Hepatocyte (in vitro differentiated cells): ENCODE results near the gene LDLRAP1. TPM values are rescaled to one million over a fixed set of nuclear protein-coding genes. Genes with fewer than 3 reads are reported as not detected.

ENCODE experiments used
- DNase-seq: peaks from one replicate; pipeline ENCODE4 v3.0.0-alpha.2; 2016; ENCODE audit warnings: low spot score
- H2AFZ ChIP-seq: fragments of 200-600 bp; sonication (generic); 2 replicates; pipeline ENCODE4 v1.6.0; 2016; ENCODE audit warnings: antibody characterized with exemption, mild to moderate bottlenecking
- H3K27ac ChIP-seq: fragments of 200-600 bp; sonication (generic); 2 replicates; pipeline ENCODE4 v1.5.1; 2016; ENCODE audit warnings: mild to moderate bottlenecking
- H3K27me3 ChIP-seq: fragments of 200-600 bp; sonication (generic); 2 replicates; pipeline ENCODE4 v1.6.1; 2016
- H3K36me3 ChIP-seq: fragments of 200-600 bp; sonication (generic); replicated peaks from 2 replicates; pipeline ENCODE4 v1.5.1; 2016; ENCODE audit warnings: low read depth; ENCODE audit not compliant: insufficient read depth
- H3K4me1 ChIP-seq: fragments of 200-600 bp; sonication (generic); 2 replicates; pipeline ENCODE4 v1.5.1; 2016; ENCODE audit warnings: mild to moderate bottlenecking, moderate library complexity; ENCODE audit not compliant: insufficient read depth
- H3K4me2 ChIP-seq: fragments of 200-600 bp; sonication (generic); 2 replicates; pipeline ENCODE4 v1.6.0; 2016
- H3K4me3 ChIP-seq: fragments of 200-600 bp; sonication (generic); 2 replicates; pipeline ENCODE4 v1.5.1; 2016; ENCODE audit warnings: mild to moderate bottlenecking
- H3K79me2 ChIP-seq: fragments of 200-600 bp; sonication (generic); 2 replicates; pipeline ENCODE4 v1.6.0; 2017; ENCODE audit warnings: mild to moderate bottlenecking
- H3K9me2 ChIP-seq: fragments of 200-600 bp; sonication (generic); replicated peaks from 2 replicates; pipeline ENCODE4 v1.6.0; 2017; ENCODE audit warnings: mild to moderate bottlenecking; ENCODE audit not compliant: insufficient read depth
- H3K9me3 ChIP-seq: fragments of 200-600 bp; sonication (generic); 2 replicates; pipeline ENCODE4 v1.5.1; 2016; ENCODE audit warnings: low read depth, mild to moderate bottlenecking
- H4K20me1 ChIP-seq: fragments of 200-600 bp; sonication (generic); 2 replicates; pipeline ENCODE4 v1.6.0; 2016; ENCODE audit warnings: mild to moderate bottlenecking; ENCODE audit not compliant: insufficient read depth, poor library complexity, severe bottlenecking
- CTCF ChIP-seq: fragments of 200-600 bp; sonication (generic); IDR thresholded peaks from 2 replicates; pipeline ENCODE4 v1.5.1; 2016; ENCODE audit warnings: antibody characterized with exemption, mild to moderate bottlenecking; ENCODE audit not compliant: poor library complexity
- EZH2 ChIP-seq: fragments of 200-600 bp; sonication (generic); IDR thresholded peaks from 2 replicates; pipeline ENCODE4 v1.6.1; 2016; ENCODE audit warnings: antibody characterized with exemption, mild to moderate bottlenecking, borderline replicate concordance
- EZH2phosphoT487 ChIP-seq: fragments of 200-600 bp; sonication (generic); IDR thresholded peaks from one replicate; pipeline ENCODE4 v1.6.1; 2018; ENCODE audit warnings: antibody characterized with exemption, mild to moderate bottlenecking, low read depth, moderate library complexity; ENCODE audit not compliant: unreplicated experiment, severe bottlenecking
- WGBS: methylation state at CpG from one replicate; pipeline ENCODE4 v1.1.6; 2016; ENCODE audit warnings: low lambda C conversion rate; ENCODE audit errors: missing lambda C conversion rate; 5-methylcytosine and 5-hydroxymethylcytosine counted together
- polyA plus RNA-seq: library from polyadenylated mRNA; unstranded; fragments of >200 nt; fragmentation: Nextera tagmentation; extraction: Ambion mirVana; gene quantifications from 2 replicates; pipeline ENCODE4 v1.2.1, GENCODE V29; 2016
- total RNA-seq: library from RNA; depleted of rRNA; stranded (reverse); fragments of >200 nt; gene quantifications from 2 replicates; pipeline ENCODE4 v1.2.3, GENCODE V29; 2014

LDLRAP1 gene
- total and polyA plus RNA-seq, 2 experiments from 2014 or later, result 17.3 to 27.5 TPM

DNA sequence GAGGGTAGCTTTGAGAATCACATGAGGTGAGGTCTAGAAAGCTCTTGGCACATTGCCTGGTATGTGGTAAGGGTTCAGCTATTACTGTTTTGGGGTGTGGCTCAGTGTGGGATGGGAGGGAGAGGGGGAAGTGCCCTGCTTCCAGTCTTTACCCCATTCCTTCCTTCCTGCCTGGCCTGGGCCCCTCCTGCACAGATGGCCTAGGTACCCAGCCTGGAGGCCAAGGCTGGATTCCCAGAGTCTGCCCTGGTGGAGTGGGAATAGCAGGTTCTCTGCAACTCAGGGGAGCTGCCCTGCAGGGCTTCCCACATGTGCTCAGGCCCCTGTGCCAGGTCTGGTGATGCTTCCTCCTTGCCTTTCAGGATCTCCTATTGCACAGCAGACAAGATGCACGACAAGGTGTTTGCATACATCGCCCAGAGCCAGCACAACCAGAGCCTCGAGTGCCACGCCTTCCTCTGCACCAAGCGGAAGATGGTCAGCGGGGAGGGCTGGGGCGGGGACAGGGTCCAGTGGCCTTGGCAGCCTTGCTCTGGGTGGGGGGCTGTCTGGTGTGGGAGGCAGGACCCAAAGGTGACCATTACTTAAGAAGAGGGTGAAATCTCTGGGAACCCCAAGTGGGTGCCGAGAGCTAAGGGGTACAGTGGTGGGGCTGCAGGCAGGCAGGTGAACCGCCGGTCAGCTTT lies 13.5 kb downstream of the LDLRAP1 start:
- Histone ChIP-seq H4K20me1 (no peaks in the 10 kb centered on the region), H3K9me3 (no peaks in the 10 kb centered on the region), H2AFZ (no peak overlapping the region), H3K79me2 (peaks cover 7% of the 10 kb centered on the region), H3K27ac (no peak overlapping the region), H3K4me1 (no peaks in the 10 kb centered on the region), H3K9me2 (no peaks in the 10 kb centered on the region), H3K4me3 (no peak overlapping the region), H3K36me3 (no peaks in the 10 kb centered on the region), H3K4me2 (no peak overlapping the region), H3K27me3 (no peaks in the 10 kb centered on the region)
- TF ChIP-seq EZH2phosphoT487, result no peak
- no peak for TF ChIP-seq CTCF
- TF ChIP-seq EZH2, result no peak
- DNase-seq, result no peak
- WGBS, result 96% methylated on average over 10 of the region's 10 CpGs

DNA sequence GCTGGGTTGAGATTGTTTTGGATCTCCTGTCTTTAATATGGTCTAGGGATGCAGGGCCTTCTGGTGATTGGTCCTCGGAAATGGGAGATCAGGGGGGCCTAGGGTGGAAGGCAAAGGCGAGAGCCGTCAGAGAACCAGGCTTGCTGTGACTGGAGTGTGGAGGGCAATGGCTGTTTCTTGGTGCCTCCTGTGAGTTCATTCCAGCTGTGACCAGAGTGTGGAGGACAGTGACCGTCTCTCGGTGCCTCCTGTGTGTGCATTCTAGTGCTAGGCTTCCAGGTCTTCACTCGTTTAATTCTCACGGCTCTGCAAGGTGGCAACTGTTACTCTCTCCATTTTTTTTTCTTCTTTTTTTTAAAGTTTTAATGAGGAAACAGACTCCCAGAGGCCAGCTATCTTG lies 14.1 kb downstream of the LDLRAP1 start:
- H3K4me3 ChIP-seq, result no peak overlapping the region
- H3K36me3 ChIP-seq, result no peaks in the 10 kb centered on the region
- H3K4me2 ChIP-seq, result no peak overlapping the region
- no peaks in the 10 kb centered on the region for H4K20me1 ChIP-seq
- H3K79me2 ChIP-seq, result peaks cover 7% of the 10 kb centered on the region
- WGBS, result 80% methylated on average over 7 of the region's 7 CpGs
- H2AFZ ChIP-seq, result no peak overlapping the region
- no peaks in the 10 kb centered on the region for H3K4me1 ChIP-seq
- no peaks in the 10 kb centered on the region for H3K27me3 ChIP-seq
- TF ChIP-seq EZH2 (no peak), CTCF (no peak), EZH2phosphoT487 (no peak)
- no peak for DNase-seq
- H3K27ac ChIP-seq, result no peak overlapping the region
- no peaks in the 10 kb centered on the region for H3K9me3 ChIP-seq
- H3K9me2 ChIP-seq, result no peaks in the 10 kb centered on the region

- no peak overlapping the region for H3K4me2 ChIP-seq
- no peaks in the 10 kb centered on the region for H4K20me1 ChIP-seq
- peaks cover 7% of the 10 kb centered on the region for H3K79me2 ChIP-seq
- DNase-seq, result no peak
- H2AFZ ChIP-seq, result no peak overlapping the region
- TF ChIP-seq EZH2, result no peak
- no peak for TF ChIP-seq EZH2phosphoT487
- no peak for TF ChIP-seq CTCF
- no peaks in the 10 kb centered on the region for H3K9me2 ChIP-seq
- no peaks in the 10 kb centered on the region for H3K27me3 ChIP-seq
- H3K4me1 ChIP-seq, result no peaks in the 10 kb centered on the region
- H3K4me3 ChIP-seq, result no peak overlapping the region
- H3K27ac ChIP-seq, result no peak overlapping the region
- 69% methylated on average over 6 of the region's 6 CpGs for WGBS
- no peaks in the 10 kb centered on the region for H3K9me3 ChIP-seq
- no peaks in the 10 kb centered on the region for H3K36me3 ChIP-seq
Measured at GRCh38 chr1:25559031-25559430, 15.6 kb downstream of the LDLRAP1 start.
